HG03469 (cell line): ENCODE measurements around the gene TOR3A.
"Not testable (repeated sequence)": the region's sequence is repeated elsewhere in the genome, so short reads cannot be mapped to it uniquely, and the experiment has no call there.

ENCODE experiments used
- ATAC-seq: cut with Tn5 transposase; IDR thresholded peaks from one replicate; pipeline ENCODE4 v1.9.1; 2021; ENCODE audit warnings: mild to moderate bottlenecking, moderate library complexity, moderate number of reproducible peaks; ENCODE audit not compliant: unreplicated experiment

Gene TOR3A

GRCh38 chr1:179104611-179105250 is 22.9 kb downstream of the TOR3A start:
- ATAC-seq, result no peak

- ATAC-seq, result no peak
Observed at GRCh38 chr1:179105393-179105792, 23.5 kb downstream of the TOR3A start.

- no peak for ATAC-seq
Observed at GRCh38 chr1:179107706-179108629, 26.1 kb downstream of the TOR3A start.

- no peak for ATAC-seq
Observed at GRCh38 chr1:179108644-179109043, 26.8 kb downstream of the TOR3A start.

GRCh38 chr1:179115181-179115580 is 33.3 kb downstream of the TOR3A start:
- no peak for ATAC-seq

GRCh38 chr1:179119513-179119912 is 37.6 kb downstream of the TOR3A start:
- ATAC-seq, result no peak

- ATAC-seq, result no peak
Observed at GRCh38 chr1:179120736-179121135, 38.9 kb downstream of the TOR3A start.

GRCh38 chr1:179121159-179121938 is 39.5 kb downstream of the TOR3A start:
- no peak for ATAC-seq

GRCh38 chr1:179124873-179125272 is 43.0 kb downstream of the TOR3A start:
- no peak for ATAC-seq

- no peak for ATAC-seq
Observed at GRCh38 chr1:179126338-179127060, 44.6 kb downstream of the TOR3A start.

GRCh38 chr1:179127163-179127895 is 45.5 kb downstream of the TOR3A start:
- no peak for ATAC-seq

- no peak for ATAC-seq
Observed at GRCh38 chr1:179128520-179128919, 46.6 kb downstream of the TOR3A start.

GRCh38 chr1:179129702-179130473 is 48.0 kb downstream of the TOR3A start:
- ATAC-seq, result peak; percentile 94

- not testable (repeated sequence) for ATAC-seq
Observed at GRCh38 chr1:179135168-179135567, 53.3 kb downstream of the TOR3A start.

GRCh38 chr1:179135707-179136106 is 53.8 kb downstream of the TOR3A start:
- not testable (repeated sequence) for ATAC-seq

GRCh38 chr1:179137617-179138255 is 55.9 kb downstream of the TOR3A start:
- ATAC-seq, result no peak

- ATAC-seq, result not testable (repeated sequence)
Observed at GRCh38 chr1:179138755-179139154, 56.9 kb downstream of the TOR3A start.

- no peak for ATAC-seq
Observed at GRCh38 chr1:179141592-179142251, 59.9 kb downstream of the TOR3A start.
